GM12878 (cell line): ENCODE results near the gene TGFB2.

Experiments used
- CEBPB ChIP-seq, 2 experiments: fragments of 150-350 bp in 1 of 2; IDR thresholded peaks; 2 replicates each; pipeline ENCODE4 v1.6.1; 2012 to 2014; ENCODE audit warnings: low read depth in 2 of 2, low read length in 2 of 2, borderline replicate concordance in 1 of 2, inconsistent platforms in 1 of 2
- NFYB ChIP-seq: IDR thresholded peaks from 2 replicates; pipeline ENCODE4 v1.6.1; 2011; ENCODE audit warnings: low read depth, mild to moderate bottlenecking, low read length, improper control_type of control experiment, moderate library complexity; ENCODE audit not compliant: insufficient read depth
- TF ChIP-seq, protein P1 (sequence below): IDR thresholded peaks from 2 replicates; pipeline ENCODE4 v1.6.1; 2011; ENCODE audit warnings: low read depth, low read length, improper control_type of control experiment, borderline replicate concordance
- TF ChIP-seq, protein P2 (sequence below), 3 experiments: IDR thresholded peaks in 2 of 3; conservative IDR thresholded peaks in 1 of 3; 2 replicates each; pipeline ENCODE4 v1.5.1; 2011; ENCODE audit warnings: low read depth in 3 of 3, low read length in 3 of 3, mild to moderate bottlenecking in 3 of 3, control low read depth in 2 of 3, moderate library complexity in 2 of 3, inconsistent platforms in 1 of 3, mixed read lengths in 1 of 3; ENCODE audit not compliant: control insufficient read depth in 2 of 3, insufficient read depth in 1 of 3; ENCODE audit errors: extremely low read depth in 1 of 3

DNA sequence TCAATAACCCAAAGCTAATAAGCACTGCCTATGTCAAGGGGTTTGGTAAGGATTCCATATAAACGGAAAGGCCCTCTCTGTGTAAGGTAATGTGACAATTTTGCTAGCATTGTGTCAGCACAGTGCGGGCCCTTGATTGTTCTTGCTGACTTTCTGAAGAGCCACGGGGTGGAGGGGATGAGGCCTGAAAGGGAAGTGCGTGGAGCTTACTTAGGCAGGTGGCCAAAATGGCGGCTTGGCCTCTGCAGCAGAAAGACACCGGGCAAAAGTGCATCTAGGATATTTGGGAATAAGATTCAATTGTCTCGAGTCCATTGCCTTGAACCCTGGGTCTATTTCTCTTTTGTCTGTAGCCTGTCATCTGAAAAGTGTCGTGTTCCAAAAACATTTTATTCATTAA is 114.3 kb downstream of the TGFB2 start:
- TF ChIP-seq, protein P1, sequence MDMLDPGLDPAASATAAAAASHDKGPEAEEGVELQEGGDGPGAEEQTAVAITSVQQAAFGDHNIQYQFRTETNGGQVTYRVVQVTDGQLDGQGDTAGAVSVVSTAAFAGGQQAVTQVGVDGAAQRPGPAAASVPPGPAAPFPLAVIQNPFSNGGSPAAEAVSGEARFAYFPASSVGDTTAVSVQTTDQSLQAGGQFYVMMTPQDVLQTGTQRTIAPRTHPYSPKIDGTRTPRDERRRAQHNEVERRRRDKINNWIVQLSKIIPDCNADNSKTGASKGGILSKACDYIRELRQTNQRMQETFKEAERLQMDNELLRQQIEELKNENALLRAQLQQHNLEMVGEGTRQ, result no peak
- TF ChIP-seq NFYB (no peak), CEBPB (IDR thresholded peaks at IDR 0.05; ENCODE audit: borderline replicate concordance in 1 of 2, low read depth in 2 of 2, low read length in 2 of 2) (no peak)
- TF ChIP-seq, protein P2, sequence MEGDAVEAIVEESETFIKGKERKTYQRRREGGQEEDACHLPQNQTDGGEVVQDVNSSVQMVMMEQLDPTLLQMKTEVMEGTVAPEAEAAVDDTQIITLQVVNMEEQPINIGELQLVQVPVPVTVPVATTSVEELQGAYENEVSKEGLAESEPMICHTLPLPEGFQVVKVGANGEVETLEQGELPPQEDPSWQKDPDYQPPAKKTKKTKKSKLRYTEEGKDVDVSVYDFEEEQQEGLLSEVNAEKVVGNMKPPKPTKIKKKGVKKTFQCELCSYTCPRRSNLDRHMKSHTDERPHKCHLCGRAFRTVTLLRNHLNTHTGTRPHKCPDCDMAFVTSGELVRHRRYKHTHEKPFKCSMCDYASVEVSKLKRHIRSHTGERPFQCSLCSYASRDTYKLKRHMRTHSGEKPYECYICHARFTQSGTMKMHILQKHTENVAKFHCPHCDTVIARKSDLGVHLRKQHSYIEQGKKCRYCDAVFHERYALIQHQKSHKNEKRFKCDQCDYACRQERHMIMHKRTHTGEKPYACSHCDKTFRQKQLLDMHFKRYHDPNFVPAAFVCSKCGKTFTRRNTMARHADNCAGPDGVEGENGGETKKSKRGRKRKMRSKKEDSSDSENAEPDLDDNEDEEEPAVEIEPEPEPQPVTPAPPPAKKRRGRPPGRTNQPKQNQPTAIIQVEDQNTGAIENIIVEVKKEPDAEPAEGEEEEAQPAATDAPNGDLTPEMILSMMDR (IDR thresholded peaks at IDR 0.05 in 2 of 3, conservative IDR thresholded peaks at IDR 0.05 in 1 of 3; ENCODE audit: control insufficient read depth in 2 of 3, extremely low read depth in 1 of 3, insufficient read depth in 1 of 3, low read depth in 3 of 3, low read length in 3 of 3), result no peak
